Activated T-helper 1 cell treated with anti-CD3 and anti-CD28 coated beads, Interleukin-12 subunit alpha, Interleukin-12 subunit beta, Interleukin-2, Interleukin-4 antibody, amounts not matched to agents 30 ng/mL and 10 ng/mL and 1 ng/mL, durations not matched to agents 14 hours and 24 hours and 36 hours (primary cell): ENCODE measurements around the gene INSRR. TPM values are rescaled to one million over a fixed set of nuclear protein-coding genes. Genes with fewer than 3 reads are reported as not detected.

Source experiments
- DNase-seq: peaks from one replicate; pipeline ENCODE4 v3.0.0; 2021; ENCODE audit warnings: low spot score
- H3K27ac Mint-ChIP-seq: one replicate; pipeline ENCODE4 v1.8.0; 2021; ENCODE audit warnings: mild to moderate bottlenecking, mixed read lengths
- H3K27me3 Mint-ChIP-seq: one replicate; pipeline ENCODE4 v1.8.0; 2022; ENCODE audit warnings: mild to moderate bottlenecking, moderate library complexity, mixed read lengths; ENCODE audit not compliant: insufficient read depth
- H3K36me3 Mint-ChIP-seq: one replicate; pipeline ENCODE4 v1.8.0; 2021; ENCODE audit warnings: low read depth, mixed read lengths
- H3K4me1 Mint-ChIP-seq: one replicate; pipeline ENCODE4 v1.8.0; 2021; ENCODE audit warnings: low read depth, mixed read lengths
- H3K4me3 Mint-ChIP-seq: one replicate; pipeline ENCODE4 v1.8.0; 2021; ENCODE audit warnings: mild to moderate bottlenecking, moderate library complexity, mixed read lengths
- H3K9me3 Mint-ChIP-seq: one replicate; pipeline ENCODE4 v1.8.0; 2021; ENCODE audit warnings: mixed read lengths
- intact Hi-C: fragments of 100-400 bp; cut with micrococcal nuclease; formaldehyde crosslinking; loops from one replicate; pipeline ENCODE4 v1.15.1; 2024
- total RNA-seq: library from RNA; stranded (reverse); gene quantifications from 2 replicates; pipeline ENCODE4 v1.2.3, GENCODE V29; 2022

The INSRR gene
- total RNA-seq, 1 donor from 2014 or later, result 0.65 TPM

GRCh38 chr1:156839426-156840109, 19.3 kb downstream of the INSRR start:
- H3K4me1 Mint-ChIP-seq, result peaks cover 56% of the 10 kb centered on the region
- intact Hi-C loops, result loop anchor here (1.0 to 2.0 kb wide), 3 partner anchors 21 to 51 kb away; partner anchors contain the start of gene NTRK1
- H3K9me3 Mint-ChIP-seq, result no peaks in the 10 kb centered on the region
- peaks cover 2% of the 10 kb centered on the region for H3K36me3 Mint-ChIP-seq
- no peak overlapping the region for H3K4me3 Mint-ChIP-seq
- peaks cover 18% of the 10 kb centered on the region for H3K27me3 Mint-ChIP-seq
- no peak for DNase-seq
- H3K27ac Mint-ChIP-seq, result no peak overlapping the region

- Mint-ChIP-seq H3K36me3 (peaks cover under 1% of the 10 kb centered on the region), H3K9me3 (no peaks in the 10 kb centered on the region), H3K27me3 (peaks cover 14% of the 10 kb centered on the region), H3K4me3 (peak overlapping the region; percentile 24), H3K27ac (peak overlapping the region; percentile 54), H3K4me1 (peaks cover 58% of the 10 kb centered on the region)
- intact Hi-C loops, result loop anchor here (1.0 to 2.0 kb wide), 3 partner anchors 21 to 51 kb away; partner anchors contain the start of gene NTRK1
- no peak for DNase-seq
Measured at GRCh38 chr1:156838972-156839371, 19.9 kb downstream of the INSRR start.

- intact Hi-C loops, result no loop called here
- peak overlapping the region; percentile 65 for H3K4me3 Mint-ChIP-seq
Measured at GRCh38 chr1:156836892-156837291, 22.0 kb downstream of the INSRR start.

GRCh38 chr1:156836041-156836654, 22.8 kb downstream of the INSRR start:
- peak overlapping the region; percentile 57 for H3K4me3 Mint-ChIP-seq
- intact Hi-C loops, result no loop called here
- no peaks in the 10 kb centered on the region for H3K9me3 Mint-ChIP-seq
- H3K4me1 Mint-ChIP-seq, result peaks cover 72% of the 10 kb centered on the region
- no peaks in the 10 kb centered on the region for H3K36me3 Mint-ChIP-seq
- peaks cover 6% of the 10 kb centered on the region for H3K27me3 Mint-ChIP-seq
- DNase-seq, result peak; percentile 76
- H3K27ac Mint-ChIP-seq, result peak overlapping the region; percentile 90

More at GRCh38 chr1:156836892-156837291, 22.0 kb downstream of the INSRR start:
- Mint-ChIP-seq H3K4me1 (peaks cover 71% of the 10 kb centered on the region), H3K27me3 (peaks cover 6% of the 10 kb centered on the region), H3K27ac (peak overlapping the region; percentile 90), H3K9me3 (no peaks in the 10 kb centered on the region), H3K36me3 (no peaks in the 10 kb centered on the region)
- no peak for DNase-seq

GRCh38 chr1:156834322-156834721, 24.6 kb downstream of the INSRR start:
- intact Hi-C loops, result loop anchor here (1.0 kb wide), 2 partner anchors 11 to 16 kb away; no protein-coding TSS in a partner anchor
- Mint-ChIP-seq H3K27ac (peak overlapping the region; percentile 88), H3K9me3 (no peaks in the 10 kb centered on the region), H3K4me1 (peaks cover 66% of the 10 kb centered on the region), H3K27me3 (no peaks in the 10 kb centered on the region), H3K4me3 (peak overlapping the region; percentile 43), H3K36me3 (no peaks in the 10 kb centered on the region)
- no peak for DNase-seq

- Mint-ChIP-seq H3K27ac (peak overlapping the region; percentile 88), H3K9me3 (no peaks in the 10 kb centered on the region)
- DNase-seq, result no peak
Measured at GRCh38 chr1:156833603-156834002, 25.3 kb downstream of the INSRR start.

GRCh38 chr1:156832434-156832833, 26.5 kb downstream of the INSRR start:
- no peak for DNase-seq
- Mint-ChIP-seq H3K9me3 (no peaks in the 10 kb centered on the region), H3K4me3 (no peak overlapping the region), H3K36me3 (no peaks in the 10 kb centered on the region), H3K27ac (peak overlapping the region; percentile 46), H3K4me1 (peaks cover 51% of the 10 kb centered on the region), H3K27me3 (no peaks in the 10 kb centered on the region)
- intact Hi-C loops, result no loop called here

More at GRCh38 chr1:156833603-156834002, 25.3 kb downstream of the INSRR start:
- H3K27me3 Mint-ChIP-seq, result no peaks in the 10 kb centered on the region
- H3K4me3 Mint-ChIP-seq, result peak overlapping the region; percentile 43
- intact Hi-C loops, result loop anchor here (1.0 kb wide), 2 partner anchors 12 to 15 kb away; no protein-coding TSS in a partner anchor
- no peaks in the 10 kb centered on the region for H3K36me3 Mint-ChIP-seq
- H3K4me1 Mint-ChIP-seq, result peaks cover 60% of the 10 kb centered on the region

- peak overlapping the region; percentile 29 for H3K27ac Mint-ChIP-seq
- DNase-seq, result no peak
- intact Hi-C loops, result no loop called here
- H3K9me3 Mint-ChIP-seq, result no peaks in the 10 kb centered on the region
- H3K36me3 Mint-ChIP-seq, result no peaks in the 10 kb centered on the region
- H3K4me3 Mint-ChIP-seq, result no peak overlapping the region
- H3K27me3 Mint-ChIP-seq, result no peaks in the 10 kb centered on the region
- H3K4me1 Mint-ChIP-seq, result peaks cover 20% of the 10 kb centered on the region
Measured at GRCh38 chr1:156828400-156829124, 30.4 kb downstream of the INSRR start.

- Mint-ChIP-seq H3K4me3 (no peak overlapping the region), H3K4me1 (peaks cover 28% of the 10 kb centered on the region), H3K9me3 (peaks cover 4% of the 10 kb centered on the region), H3K27ac (no peak overlapping the region), H3K27me3 (no peaks in the 10 kb centered on the region), H3K36me3 (no peaks in the 10 kb centered on the region)
- intact Hi-C loops, result no loop called here
- DNase-seq, result no peak
Measured at GRCh38 chr1:156826630-156827029, 32.3 kb downstream of the INSRR start.

- no peaks in the 10 kb centered on the region for H3K27me3 Mint-ChIP-seq
- H3K36me3 Mint-ChIP-seq, result peaks cover 3% of the 10 kb centered on the region
- peaks cover 51% of the 10 kb centered on the region for H3K4me1 Mint-ChIP-seq
- intact Hi-C loops, result no loop called here
- no peak overlapping the region for H3K4me3 Mint-ChIP-seq
- H3K9me3 Mint-ChIP-seq, result peaks cover 9% of the 10 kb centered on the region
- no peak for DNase-seq
- no peak overlapping the region for H3K27ac Mint-ChIP-seq
Measured at GRCh38 chr1:156823210-156823790, 35.6 kb downstream of the INSRR start.

GRCh38 chr1:156822680-156823079, 36.2 kb downstream of the INSRR start:
- H3K27me3 Mint-ChIP-seq, result no peaks in the 10 kb centered on the region
- peaks cover 9% of the 10 kb centered on the region for H3K9me3 Mint-ChIP-seq
- H3K4me1 Mint-ChIP-seq, result peaks cover 57% of the 10 kb centered on the region
- intact Hi-C loops, result loop anchor here (1.0 kb wide), 1 partner anchor 8 kb away; no protein-coding TSS in a partner anchor
- H3K4me3 Mint-ChIP-seq, result peak overlapping the region; percentile 30
- peak overlapping the region; percentile 69 for H3K27ac Mint-ChIP-seq
- no peak for DNase-seq
- peaks cover 5% of the 10 kb centered on the region for H3K36me3 Mint-ChIP-seq

- peaks cover 5% of the 10 kb centered on the region for H3K36me3 Mint-ChIP-seq
- no peak overlapping the region for H3K4me3 Mint-ChIP-seq
- peaks cover 9% of the 10 kb centered on the region for H3K9me3 Mint-ChIP-seq
- intact Hi-C loops, result loop anchor here (1.0 kb wide), 1 partner anchor 8 kb away; no protein-coding TSS in a partner anchor
- no peak for DNase-seq
- H3K27me3 Mint-ChIP-seq, result no peaks in the 10 kb centered on the region
- H3K4me1 Mint-ChIP-seq, result peaks cover 61% of the 10 kb centered on the region
- peak overlapping the region; percentile 59 for H3K27ac Mint-ChIP-seq
Measured at GRCh38 chr1:156821801-156822200, 37.1 kb downstream of the INSRR start.
